PC-9 (cell line): ENCODE results near the gene LCA5L. TPM values are rescaled to one million over a fixed set of nuclear protein-coding genes. Genes with fewer than 3 reads are reported as not detected.

Source experiments
- BruUV-seq: library from RNA; stranded (reverse); fragments of 400-500 nt; replicated peaks from 2 replicates; lab custom pipeline; 2021; lab: Mats Ljungman, UMichigan
- CTCF ChIA-PET: fragments of 300-600 bp; sonication (Branson Sonifier 250); formaldehyde crosslinking; loops from one replicate; lab custom pipeline; 2022; ENCODE audit warnings: antibody characterized with exemption; lab: Charles Lee
- POLR2A ChIA-PET: fragments of 300-600 bp; sonication (Branson Sonifier 250); formaldehyde crosslinking; loops from one replicate; lab custom pipeline; 2022; ENCODE audit warnings: antibody characterized with exemption; ENCODE audit not compliant: unreplicated experiment; lab: Charles Lee
- DNase-seq, 2 experiments: peaks; one replicate each; pipeline versions ENCODE4 v3.0.0 to v3.0.0-alpha.2; 2015 to 2022; ENCODE audit warnings: mixed read lengths in 1 of 2
- H2AFZ ChIP-seq: fragments of 200-600 bp; sonication (generic); 2 replicates; pipeline ENCODE4 v1.8.1; 2017; ENCODE audit warnings: antibody characterized with exemption
- H3F3A ChIP-seq: fragments of 200-600 bp; sonication (generic); 2 replicates; pipeline ENCODE4 v1.8.1; 2017; ENCODE audit warnings: antibody characterized with exemption, mild to moderate bottlenecking, low read depth; ENCODE audit not compliant: insufficient read depth
- H3K27ac ChIP-seq: fragments of 200-600 bp; sonication (generic); 2 replicates; pipeline ENCODE4 v1.6.1; 2016; ENCODE audit warnings: mixed run types
- H3K27me3 ChIP-seq: fragments of 200-600 bp; sonication (generic); 2 replicates; pipeline ENCODE4 v1.6.1; 2016; ENCODE audit warnings: low read depth, mixed run types; ENCODE audit not compliant: insufficient read depth
- H3K36me3 ChIP-seq: fragments of 200-600 bp; sonication (generic); 2 replicates; pipeline ENCODE4 v1.6.1; 2016; ENCODE audit warnings: low read depth, mixed run types
- H3K4me1 ChIP-seq: fragments of 200-600 bp; sonication (generic); replicated peaks from 2 replicates; pipeline ENCODE4 v1.6.1; 2016; ENCODE audit warnings: mixed run types; ENCODE audit not compliant: insufficient read depth
- H3K4me2 ChIP-seq: fragments of 200-600 bp; sonication (generic); 2 replicates; pipeline ENCODE4 v1.6.1; 2017; ENCODE audit warnings: mixed run types
- H3K4me3 ChIP-seq: fragments of 200-600 bp; sonication (generic); 2 replicates; pipeline ENCODE4 v1.6.1; 2016; ENCODE audit warnings: mixed run types
- H3K79me2 ChIP-seq: fragments of 200-600 bp; sonication (generic); 2 replicates; pipeline ENCODE4 v1.6.1; 2017; ENCODE audit warnings: low read depth, mixed run types
- H3K9me2 ChIP-seq: fragments of 200-600 bp; sonication (generic); 2 replicates; pipeline ENCODE4 v1.8.1; 2017; ENCODE audit warnings: mild to moderate bottlenecking; ENCODE audit not compliant: insufficient read depth
- H3K9me3 ChIP-seq: fragments of 200-600 bp; sonication (generic); 2 replicates; pipeline ENCODE4 v1.8.1; 2016; ENCODE audit warnings: low read depth; ENCODE audit not compliant: insufficient read depth
- H4K20me1 ChIP-seq: fragments of 200-600 bp; sonication (generic); 2 replicates; pipeline ENCODE4 v1.8.1; 2017; ENCODE audit not compliant: insufficient read depth
- CTCF ChIP-seq: fragments of 200-600 bp; sonication (generic); conservative IDR thresholded peaks from 2 replicates; pipeline ENCODE4 v1.6.1; 2017; ENCODE audit warnings: mixed run types, antibody characterized with exemption, mild to moderate bottlenecking, moderate library complexity
- EZH2 ChIP-seq: fragments of 200-600 bp; sonication (generic); IDR thresholded peaks from 2 replicates; pipeline ENCODE4 v1.8.0; 2017; ENCODE audit warnings: antibody characterized with exemption, low read depth
- intact Hi-C: fragments of 100-400 bp; cut with micrococcal nuclease; formaldehyde crosslinking; loops from one replicate; pipeline ENCODE4 v1.10.0; 2022; ENCODE audit not compliant: unreplicated experiment
- microRNA-seq: library from miRNA; unstranded; fragments of <30 nt; microRNA quantifications from one replicate; pipeline ENCODE4 v1.2.0, GENCODE V29; 2021; ENCODE audit warnings: borderline number of aligned reads, borderline replicate concordance
- total RNA-seq: library from RNA; stranded (reverse); gene quantifications from 2 replicates; pipeline ENCODE4 v1.2.3, GENCODE V29; 2021

LCA5L gene
- total RNA-seq, 1 experiment from 2014 or later: 2.4 TPM

GRCh38 chr21:39363607-39364555 is 81.7 kb downstream of the LCA5L start:
- CTCF ChIA-PET: no interaction called here
- H3K36me3 ChIP-seq: no peaks in the 10 kb centered on the region
- no peaks in the 10 kb centered on the region for H3K9me3 ChIP-seq
- H4K20me1 ChIP-seq: no peaks in the 10 kb centered on the region
- no peaks in the 10 kb centered on the region for H3F3A ChIP-seq
- H2AFZ ChIP-seq: no peak overlapping the region
- no peak overlapping the region for H3K4me2 ChIP-seq
- no peaks in the 10 kb centered on the region for H3K9me2 ChIP-seq
- POLR2A ChIA-PET: interaction anchor here (0.5 to 0.7 kb wide), 2 partner anchors 10 to 67 kb away, joined by 3 to 9 read pairs; no protein-coding TSS in a partner anchor
- TF ChIP-seq CTCF (no peak), EZH2 (no peak)
- no peak overlapping the region for H3K27ac ChIP-seq
- intact Hi-C loops: no loop called here
- H3K4me1 ChIP-seq: no peaks in the 10 kb centered on the region
- H3K27me3 ChIP-seq: no peaks in the 10 kb centered on the region
- no peaks in the 10 kb centered on the region for H3K79me2 ChIP-seq
- no peak overlapping the region for H3K4me3 ChIP-seq
- no peak for DNase-seq
- BruUV-seq: no TSS peak

DNA sequence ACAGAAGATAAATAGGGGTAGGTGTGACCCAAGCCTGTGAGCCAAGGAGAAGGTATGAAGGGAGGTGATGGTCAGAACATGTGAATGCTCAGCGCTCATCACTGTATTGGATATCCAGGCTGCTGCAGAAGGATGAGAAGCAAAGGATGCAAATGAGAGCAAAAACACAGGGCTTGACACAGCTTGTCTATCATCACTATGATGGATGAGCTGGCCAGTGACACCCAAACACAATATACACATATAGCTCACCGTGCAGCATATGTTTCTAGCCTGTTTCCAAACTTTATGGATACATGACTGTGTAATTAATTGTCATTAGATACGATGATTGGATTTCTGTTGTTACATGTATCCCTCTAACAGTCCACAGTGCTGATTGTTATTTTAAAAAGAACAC is 82.8 kb downstream of the LCA5L start:
- ChIA-PET CTCF (interaction anchor here (0.7 kb wide), 1 partner anchor 14 kb away, joined by 4 read pairs; no protein-coding TSS in a partner anchor), POLR2A (no interaction called here)
- Histone ChIP-seq H3K36me3 (no peaks in the 10 kb centered on the region), H3K9me3 (no peaks in the 10 kb centered on the region), H3K4me1 (no peaks in the 10 kb centered on the region), H3K27me3 (no peaks in the 10 kb centered on the region), H2AFZ (no peak overlapping the region), H3F3A (no peaks in the 10 kb centered on the region), H3K9me2 (no peaks in the 10 kb centered on the region), H3K4me3 (no peak overlapping the region), H3K4me2 (no peak overlapping the region), H4K20me1 (no peaks in the 10 kb centered on the region), H3K79me2 (no peaks in the 10 kb centered on the region), H3K27ac (no peak overlapping the region)
- no peak for DNase-seq
- BruUV-seq: no TSS peak
- intact Hi-C loops: no loop called here
- TF ChIP-seq EZH2 (no peak), CTCF (no peak)

GRCh38 chr21:39359382-39359781 is 86.2 kb downstream of the LCA5L start:
- POLR2A ChIA-PET: no interaction called here

More at GRCh38 chr21:39359382-39359781, 86.2 kb downstream of the LCA5L start:
- no peak for TF ChIP-seq EZH2
- no peak for TF ChIP-seq CTCF
- Histone ChIP-seq H3K79me2 (no peaks in the 10 kb centered on the region), H3K9me2 (no peaks in the 10 kb centered on the region), H4K20me1 (no peaks in the 10 kb centered on the region), H3F3A (no peaks in the 10 kb centered on the region), H3K4me3 (no peak overlapping the region), H2AFZ (no peak overlapping the region), H3K9me3 (no peaks in the 10 kb centered on the region), H3K4me2 (no peak overlapping the region), H3K27me3 (no peaks in the 10 kb centered on the region), H3K4me1 (no peaks in the 10 kb centered on the region), H3K27ac (no peak overlapping the region), H3K36me3 (no peaks in the 10 kb centered on the region)
- intact Hi-C loops: no loop called here
- CTCF ChIA-PET: no interaction called here
- DNase-seq: no peak
- no TSS peak for BruUV-seq

Small RNA genes lying within 50 kb of the gene (microRNA-seq; reads per million reads assigned to microRNA genes)
- not detected for gene MIR6508

Other genes with a start within 250 kb of the LCA5L start
- 38.9 and 42.9 TPM in 2 replicates for gene BRWD1, start 132.1 kb downstream of the LCA5L start, total RNA-seq
- gene HMGN1, start 96.7 kb downstream of the LCA5L start, total RNA-seq: 369 and 402 TPM in 2 replicates
- 3.3 and 4.5 TPM in 2 replicates for gene SH3BGR, start 6.2 kb upstream of the LCA5L start, total RNA-seq
- gene B3GALT5, start 167.2 kb upstream of the LCA5L start, total RNA-seq: 0.09 and 0.25 TPM in 2 replicates